Skeletal muscle tissue (tissue), 4 donors: Measurements from ENCODE around the gene PRSS50. TPM values are rescaled to one million over a fixed set of nuclear protein-coding genes. Genes with fewer than 3 reads are reported as not detected.

Experiments used
- H3K27ac ChIP-seq: one replicate; pipeline ENCODE4 v1.7.0; 2013; ENCODE audit warnings: mild to moderate bottlenecking, low read depth, low read length, inconsistent platforms
- H3K27me3 ChIP-seq, 3 donors: one replicate each; pipeline ENCODE4 v1.7.0; 2013; ENCODE audit warnings: low read length in 3 of 3; ENCODE audit not compliant: control insufficient read depth in 3 of 3, insufficient read depth in 3 of 3
- H3K36me3 ChIP-seq, 3 donors: one replicate each; pipeline ENCODE4 v1.7.0; 2013; ENCODE audit warnings: low read length in 3 of 3; ENCODE audit not compliant: control insufficient read depth in 3 of 3, insufficient read depth in 3 of 3
- H3K4me1 ChIP-seq, 3 donors: one replicate each; pipeline ENCODE4 v1.7.0; 2013; ENCODE audit warnings: low read length in 3 of 3, mild to moderate bottlenecking in 3 of 3; ENCODE audit not compliant: control insufficient read depth in 3 of 3, insufficient read depth in 3 of 3
- H3K4me3 ChIP-seq, 3 donors: one replicate each; pipeline ENCODE4 v1.7.0; 2013; ENCODE audit warnings: low read length in 3 of 3
- H3K9ac ChIP-seq, 3 donors: one replicate each; pipeline ENCODE4 v1.7.0; 2013; ENCODE audit warnings: low read length in 3 of 3, mild to moderate bottlenecking in 3 of 3, moderate library complexity in 2 of 3, low read depth in 1 of 3
- H3K9me3 ChIP-seq, 3 donors: one replicate each; pipeline ENCODE4 v1.7.0; 2013; ENCODE audit warnings: low read length in 3 of 3; ENCODE audit not compliant: control insufficient read depth in 3 of 3
- total RNA-seq: library from RNA; depleted of rRNA; stranded (reverse); fragments of >200 nt; gene quantifications from one replicate; pipeline ENCODE4 v1.2.3, GENCODE V29; 2014
- donor health status: Osteomylitis.

Gene PRSS50
- total RNA-seq, 1 donor from 2014 or later = not detected

DNA sequence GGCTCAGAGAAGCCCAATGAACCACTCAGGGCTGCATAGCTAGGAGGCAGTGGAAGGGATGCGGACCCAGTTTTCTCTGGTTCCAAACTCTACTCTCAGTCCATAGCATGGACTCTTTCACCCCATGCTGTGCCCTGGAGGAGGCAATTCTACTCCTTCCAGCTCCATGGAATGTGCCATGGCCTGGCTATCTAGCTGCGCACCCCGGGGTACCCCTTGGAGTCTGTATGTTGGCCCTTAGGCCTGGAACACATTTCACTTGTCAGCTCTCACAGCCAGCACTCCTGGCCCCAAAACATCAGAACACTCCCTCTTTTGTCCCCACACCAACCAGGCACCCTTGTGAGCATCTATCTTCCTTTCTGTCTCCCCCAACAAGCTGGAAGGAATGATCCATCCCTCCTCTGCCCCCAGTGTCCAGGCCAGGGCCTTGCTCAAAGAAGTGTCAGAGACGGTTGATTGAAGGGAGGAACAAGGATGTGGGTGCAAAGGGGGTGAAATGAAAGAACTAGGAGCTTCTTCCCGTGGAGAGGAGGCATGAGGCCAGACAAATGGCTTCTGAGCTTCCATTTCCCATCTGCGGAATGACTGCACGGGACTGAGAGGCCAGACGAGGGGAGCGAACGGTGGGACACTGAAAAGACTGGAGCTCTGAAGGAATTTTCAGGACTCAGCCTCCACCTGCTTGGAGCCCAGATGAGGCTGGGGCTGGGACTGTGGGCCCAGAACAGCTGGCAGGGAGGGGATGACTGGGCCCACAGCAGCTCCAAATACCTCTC, 2.8 kb downstream of the PRSS50 start:
- no peak overlapping the region for H3K9ac ChIP-seq
- H3K27me3 ChIP-seq = peaks cover 0 to 19% (median 14%) of the 10 kb centered on the region in 3 donors
- no peak overlapping the region for H3K27ac ChIP-seq
- H3K4me3 ChIP-seq = no peak overlapping the region
- no peaks in the 10 kb centered on the region for H3K9me3 ChIP-seq
- H3K4me1 ChIP-seq = peaks cover 2 to 10% (median 7%) of the 10 kb centered on the region in 3 donors
- H3K36me3 ChIP-seq = no peaks in the 10 kb centered on the region

DNA sequence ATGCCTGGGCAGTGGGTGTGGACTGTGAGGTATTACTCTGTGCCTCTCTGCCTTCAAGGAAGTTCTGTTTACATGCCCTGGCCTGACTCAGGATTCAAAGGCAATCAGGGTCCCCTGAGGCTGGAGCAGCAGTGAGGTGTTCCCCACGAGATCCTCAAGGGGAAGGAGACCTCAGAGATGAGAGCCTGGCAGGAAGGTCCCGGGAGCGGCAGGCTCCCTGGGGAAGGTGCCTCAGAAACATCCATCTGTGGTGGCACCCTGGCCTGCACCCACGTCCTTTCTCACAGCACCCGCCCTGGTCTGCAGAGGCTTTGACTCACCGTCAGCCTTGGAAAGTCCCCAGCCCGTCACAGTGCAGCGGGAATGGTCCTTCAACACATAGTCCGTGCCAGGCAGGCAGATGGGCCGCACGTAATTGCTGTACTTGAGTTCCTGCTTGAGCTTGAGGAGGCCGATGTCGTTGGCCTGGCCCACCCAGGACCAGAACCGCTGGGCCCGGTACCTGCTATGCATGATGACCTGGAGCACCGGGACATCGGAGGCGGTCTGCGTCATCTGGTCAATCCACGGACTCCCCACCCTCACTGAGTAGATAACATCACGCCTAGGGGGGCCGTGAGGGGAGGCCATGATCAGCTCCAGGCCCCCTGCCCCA, 3.6 kb downstream of the PRSS50 start:
- H3K4me3 ChIP-seq = no peak overlapping the region
- H3K9ac ChIP-seq = no peak overlapping the region
- H3K4me1 ChIP-seq = peaks cover 2 to 10% (median 8%) of the 10 kb centered on the region in 3 donors

DNA sequence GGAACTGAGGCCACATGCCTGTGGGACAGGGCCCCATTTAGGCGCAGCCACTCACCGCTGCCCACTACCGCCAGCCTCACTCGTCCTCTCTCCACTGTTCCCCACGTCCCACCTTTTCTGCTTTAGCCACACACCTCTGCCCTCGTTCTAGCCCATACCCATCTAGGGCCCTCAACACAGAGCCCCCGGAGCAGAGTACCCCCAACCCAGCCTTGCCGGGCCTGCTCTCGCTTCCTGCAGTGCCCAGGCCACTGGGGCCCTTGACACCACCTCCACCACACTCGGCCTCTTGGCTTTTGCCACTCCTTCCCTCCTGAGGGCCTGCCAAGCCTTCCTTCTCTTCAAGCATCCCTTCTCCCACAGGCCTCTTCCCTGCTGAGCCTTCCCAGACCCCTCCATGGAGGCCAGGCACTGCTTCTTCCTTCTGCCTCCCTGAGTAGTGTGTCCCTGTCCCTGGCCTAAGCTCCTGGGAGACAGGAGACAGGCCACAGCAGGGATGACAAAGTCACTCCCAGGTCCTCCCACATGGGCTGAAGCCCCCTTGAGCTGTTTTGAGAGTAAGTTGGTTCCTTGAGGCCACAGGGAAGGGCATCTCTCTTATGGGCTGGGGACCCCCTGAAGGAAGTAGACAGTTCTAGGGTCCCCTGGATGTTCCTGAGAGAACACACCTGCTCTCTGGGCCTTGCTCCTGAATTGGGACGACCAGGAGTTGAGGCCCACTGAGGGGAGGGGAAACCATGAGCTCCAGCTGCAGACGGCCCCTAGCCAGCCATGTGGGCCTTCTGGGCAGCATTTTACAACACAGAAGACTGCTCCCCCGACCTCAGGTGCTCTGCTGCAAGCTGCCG, 4.4 kb downstream of the PRSS50 start:
- H3K27me3 ChIP-seq = peaks cover 0 to 12% (median 10%) of the 10 kb centered on the region in 3 donors
- H3K9ac ChIP-seq = no peak overlapping the region
- H3K36me3 ChIP-seq = no peaks in the 10 kb centered on the region
- H3K4me1 ChIP-seq = peaks cover 9 to 18% (median 15%) of the 10 kb centered on the region in 3 donors
- no peak overlapping the region for H3K27ac ChIP-seq
- H3K9me3 ChIP-seq = no peaks in the 10 kb centered on the region
- H3K4me3 ChIP-seq = no peak overlapping the region

More for the DNA sequence above, 3.6 kb downstream of the PRSS50 start:
- Histone ChIP-seq H3K9me3 (no peaks in the 10 kb centered on the region), H3K27me3 (peaks cover 0 to 13% (median 12%) of the 10 kb centered on the region in 3 donors), H3K36me3 (no peaks in the 10 kb centered on the region), H3K27ac (no peak overlapping the region)

DNA sequence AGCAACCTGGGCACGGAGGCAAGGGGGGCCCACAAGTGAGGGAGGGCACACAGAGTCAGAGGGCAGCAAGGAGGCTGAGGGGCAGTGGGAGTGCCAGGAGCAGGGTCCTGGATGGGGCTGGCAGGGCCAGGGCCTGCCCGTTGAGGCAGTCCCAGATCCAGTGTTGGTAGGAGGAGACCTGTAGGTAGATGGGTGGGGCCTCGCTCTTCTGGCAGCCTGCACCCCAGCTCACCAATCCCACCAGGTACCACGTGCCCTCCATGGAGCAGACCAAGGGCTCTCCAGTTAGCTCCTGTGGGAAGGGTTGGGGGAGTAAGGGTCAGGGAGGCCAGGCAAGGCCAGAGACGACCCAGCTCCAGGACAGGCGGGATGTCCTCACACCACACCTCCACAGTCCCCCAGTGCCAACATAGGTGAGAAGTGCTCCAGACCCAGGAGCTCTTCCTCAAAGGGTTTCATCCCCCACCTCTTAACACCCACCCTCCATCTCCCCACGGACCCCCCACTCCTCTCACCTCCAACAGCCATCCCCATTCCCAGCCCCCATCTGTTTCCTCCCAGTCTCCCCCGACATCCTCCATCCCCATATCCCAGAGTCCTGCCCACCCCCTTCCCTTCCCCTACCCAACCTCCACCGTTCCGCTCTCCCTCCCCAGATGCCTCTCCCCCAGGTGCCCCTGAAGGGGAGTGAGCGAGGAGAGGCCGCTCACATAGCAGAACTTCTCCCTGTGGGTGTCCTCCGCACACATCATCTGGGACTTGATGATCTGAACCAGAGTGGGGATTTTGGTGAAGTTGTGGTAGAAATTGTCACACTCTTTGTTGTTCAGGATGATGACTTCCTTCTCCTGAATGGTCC, 5.2 kb downstream of the PRSS50 start:
- no peak overlapping the region for H3K4me3 ChIP-seq
- no peaks in the 10 kb centered on the region for H3K36me3 ChIP-seq
- H3K4me1 ChIP-seq = peaks cover 17 to 27% (median 24%) of the 10 kb centered on the region in 3 donors
- H3K9ac ChIP-seq = no peak overlapping the region
- H3K9me3 ChIP-seq = no peaks in the 10 kb centered on the region
- H3K27me3 ChIP-seq = peaks cover 0 to 5% (median 2%) of the 10 kb centered on the region in 3 donors
- no peak overlapping the region for H3K27ac ChIP-seq

DNA sequence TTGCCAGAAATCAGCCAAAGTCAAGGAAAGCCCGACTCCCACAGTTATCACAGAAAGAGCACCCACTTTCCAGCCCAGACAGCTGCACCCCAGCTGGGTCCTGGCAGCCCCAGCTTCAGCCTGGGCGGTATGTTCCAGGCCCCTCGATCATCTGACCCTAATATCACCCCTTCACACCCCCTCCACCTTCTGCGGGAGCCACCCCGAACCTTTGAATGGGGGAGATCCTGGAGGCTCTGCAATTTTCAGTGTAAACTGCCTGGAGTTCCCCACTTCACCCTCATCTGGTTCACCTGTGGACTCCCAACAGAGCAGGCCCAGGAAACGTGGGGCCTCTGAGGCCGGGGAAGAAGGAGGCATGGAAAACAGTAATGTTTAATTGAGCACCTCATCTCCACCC, 5.9 kb downstream of the PRSS50 start:
- peaks cover 0 to 4% (median 0%) of the 10 kb centered on the region in 3 donors for H3K27me3 ChIP-seq
- H3K27ac ChIP-seq = no peak overlapping the region
- no peaks in the 10 kb centered on the region for H3K36me3 ChIP-seq
- H3K4me1 ChIP-seq = peaks cover 19 to 31% (median 26%) of the 10 kb centered on the region in 3 donors
- no peaks in the 10 kb centered on the region for H3K9me3 ChIP-seq
- H3K4me3 ChIP-seq = no peak overlapping the region
- H3K9ac ChIP-seq = peak overlapping the region in 1 of 3 donors; percentile 25

DNA sequence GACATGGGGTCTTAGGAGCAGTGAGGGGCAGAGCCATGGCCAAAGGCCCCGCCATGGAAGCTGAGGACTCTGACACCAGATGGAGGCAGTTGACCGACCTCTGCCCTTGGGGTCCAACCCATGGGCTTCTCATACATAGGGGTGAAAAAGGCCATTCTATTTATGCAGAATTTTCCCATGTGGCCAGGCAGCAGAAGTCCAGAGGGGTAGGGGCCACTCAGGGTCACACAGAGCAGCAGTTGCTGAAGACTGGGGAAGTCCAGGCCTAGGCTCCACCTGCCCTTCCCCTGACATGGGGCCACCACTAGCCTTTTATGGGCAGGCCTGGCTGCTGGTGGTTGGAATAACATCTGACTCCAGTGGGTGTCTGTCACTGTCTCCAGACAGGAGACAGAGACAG, 6.4 kb downstream of the PRSS50 start:
- Histone ChIP-seq H3K9ac (peak overlapping the region in 1 of 3 donors; percentile 25), H3K4me1 (peaks cover 19 to 33% (median 26%) of the 10 kb centered on the region in 3 donors), H3K27me3 (peaks cover 0 to 4% (median 0%) of the 10 kb centered on the region in 3 donors), H3K9me3 (no peaks in the 10 kb centered on the region), H3K4me3 (no peak overlapping the region), H3K36me3 (no peaks in the 10 kb centered on the region), H3K27ac (no peak overlapping the region)

GRCh38 chr3:46710671-46711295, 6.9 kb downstream of the PRSS50 start:
- H3K4me3 ChIP-seq = no peak overlapping the region
- H3K9ac ChIP-seq = peak overlapping the region in 1 of 3 donors; percentile 1
- H3K9me3 ChIP-seq = no peaks in the 10 kb centered on the region
- H3K27ac ChIP-seq = no peak overlapping the region
- H3K27me3 ChIP-seq = peaks cover 0 to 4% (median 0%) of the 10 kb centered on the region in 3 donors
- H3K4me1 ChIP-seq = peaks cover 19 to 38% (median 29%) of the 10 kb centered on the region in 3 donors
- no peaks in the 10 kb centered on the region for H3K36me3 ChIP-seq

- peaks cover 24 to 42% (median 34%) of the 10 kb centered on the region in 3 donors for H3K4me1 ChIP-seq
- no peaks in the 10 kb centered on the region for H3K27me3 ChIP-seq
- H3K9ac ChIP-seq = no peak overlapping the region
- no peak overlapping the region for H3K27ac ChIP-seq
- no peak overlapping the region for H3K4me3 ChIP-seq
- no peaks in the 10 kb centered on the region for H3K9me3 ChIP-seq
- no peaks in the 10 kb centered on the region for H3K36me3 ChIP-seq
Observed at GRCh38 chr3:46710229-46710628, 7.4 kb downstream of the PRSS50 start.

DNA sequence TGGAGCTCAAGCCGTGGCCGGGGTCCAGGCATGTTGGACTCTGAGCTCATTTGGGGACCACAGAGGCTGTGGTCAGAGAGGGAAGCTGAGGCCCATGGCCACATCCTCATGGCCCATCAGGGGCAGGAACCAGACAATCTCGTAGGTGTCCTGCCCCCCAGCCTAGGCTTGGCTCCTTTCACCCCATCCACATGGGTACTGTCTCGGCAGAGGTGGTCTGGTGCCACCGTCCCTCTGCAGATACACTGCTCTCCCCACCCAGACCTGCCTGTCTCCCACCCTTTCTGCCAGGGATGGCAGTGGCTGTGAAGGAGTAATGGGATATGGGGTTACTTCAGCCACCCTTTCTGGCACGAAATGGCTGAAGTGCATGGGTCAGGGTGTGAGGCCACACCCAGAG, 7.9 kb downstream of the PRSS50 start:
- Histone ChIP-seq H3K4me3 (no peak overlapping the region), H3K9ac (no peak overlapping the region), H3K9me3 (no peaks in the 10 kb centered on the region), H3K27ac (no peak overlapping the region), H3K36me3 (no peaks in the 10 kb centered on the region), H3K27me3 (no peaks in the 10 kb centered on the region), H3K4me1 (peaks cover 26 to 42% (median 39%) of the 10 kb centered on the region in 3 donors)
